GM12878 (cell line): ENCODE measurements around the gene AKAP8. TPM values are rescaled to one million over a fixed set of nuclear protein-coding genes. Genes with fewer than 3 reads are reported as not detected.

Source experiments
- ATAC-seq: fragments of 200-7000 bp; cut with Tn5 transposase; 3 replicates; pipeline ENCODE4 v1.9.1; 2020; ENCODE audit warnings: mild to moderate bottlenecking, moderate library complexity
- BruUV-seq: library from RNA; stranded (reverse); fragments of 400-500 nt; replicated peaks from 2 replicates; lab custom pipeline; 2021; lab: Mats Ljungman, UMichigan
- CTCF ChIA-PET: fragments of 300-600 bp; sonication (Branson Sonifier 250); formaldehyde crosslinking; extraction: SDS; loops from one replicate; lab custom pipeline; 2021; ENCODE audit warnings: inconsistent platforms; lab: Yijun Ruan, JAX
- POLR2A ChIA-PET: fragments of 350-600 bp; formaldehyde crosslinking; extraction: SDS; loops from one replicate; lab custom pipeline; 2021; ENCODE audit warnings: inconsistent platforms; lab: Charles Lee
- RAD21 ChIA-PET: fragments of 300-600 bp; sonication (Branson Sonifier 250); formaldehyde crosslinking; loops from one replicate; lab custom pipeline; 2023; ENCODE audit warnings: antibody characterized with exemption; ENCODE audit not compliant: unreplicated experiment; lab: Charles Lee
- SMC1A ChIA-PET: fragments of 300-600 bp; sonication (Branson Sonifier 250); formaldehyde crosslinking; loops from one replicate; lab custom pipeline; 2023; ENCODE audit not compliant: unreplicated experiment, uncharacterized antibody; lab: Charles Lee
- DNase-seq: peaks from one replicate; pipeline ENCODE4 v3.0.0-alpha.2; 2011; ENCODE audit warnings: low read depth, low spot score
- FAIRE-seq: peaks from 3 replicates; lab custom pipeline; 2011; peaks lifted over from hg19 to GRCh38; lab: Jason Lieb, UNC
- H2AFZ ChIP-seq: 2 replicates; pipeline ENCODE4 v1.6.0; 2011; ENCODE audit warnings: low read depth, low read length, control low read depth; ENCODE audit not compliant: control insufficient read depth
- H3K27ac ChIP-seq: 2 replicates; pipeline ENCODE4 v1.5.1; 2011; ENCODE audit warnings: control low read depth; ENCODE audit not compliant: control insufficient read depth, insufficient read depth
- H3K27me3 ChIP-seq, 2 experiments: replicated peaks in 1 of 2; 2 replicates each; pipeline versions ENCODE4 v1.6.0 to v1.6.1; 2011; ENCODE audit warnings: low read length in 1 of 2; ENCODE audit not compliant: control insufficient read depth in 2 of 2, insufficient read depth in 2 of 2
- H3K36me3 ChIP-seq, 2 experiments: 2 replicates each; pipeline ENCODE4 v1.5.1; 2011; ENCODE audit warnings: low read length in 1 of 2; ENCODE audit not compliant: control insufficient read depth in 2 of 2, insufficient read depth in 2 of 2
- H3K4me1 ChIP-seq: 2 replicates; pipeline ENCODE4 v1.6.1; 2011; ENCODE audit warnings: mild to moderate bottlenecking, low read length, moderate library complexity, mixed read lengths; ENCODE audit not compliant: control insufficient read depth, insufficient read depth
- H3K4me2 ChIP-seq: 2 replicates; pipeline ENCODE4 v1.6.0; 2011; ENCODE audit warnings: control low read depth; ENCODE audit not compliant: control insufficient read depth, insufficient read depth
- H3K4me3 ChIP-seq: fragments of 200-600 bp; sonication (generic); 2 replicates; pipeline ENCODE4 v1.5.1; 2016
- H3K79me2 ChIP-seq: 2 replicates; pipeline ENCODE4 v1.6.0; 2011; ENCODE audit warnings: low read length; ENCODE audit not compliant: control insufficient read depth, insufficient read depth
- H3K9ac ChIP-seq: 2 replicates; pipeline ENCODE4 v1.8.0; 2011; ENCODE audit warnings: low read length, control low read depth, mixed read lengths; ENCODE audit not compliant: control insufficient read depth, insufficient read depth
- H3K9me3 ChIP-seq: replicated peaks from 3 replicates; pipeline ENCODE4 v1.5.1; 2011; ENCODE audit warnings: mild to moderate bottlenecking, low read length; ENCODE audit not compliant: control insufficient read depth, insufficient read depth
- H4K20me1 ChIP-seq: 2 replicates; pipeline ENCODE4 v1.6.0; 2011; ENCODE audit not compliant: control insufficient read depth, insufficient read depth
- CEBPB ChIP-seq, 2 experiments: fragments of 150-350 bp in 1 of 2; IDR thresholded peaks; 2 replicates each; pipeline ENCODE4 v1.6.1; 2012 to 2014; ENCODE audit warnings: low read depth in 2 of 2, low read length in 2 of 2, borderline replicate concordance in 1 of 2, inconsistent platforms in 1 of 2
- EED ChIP-seq: sonication (generic); IDR thresholded peaks from 2 replicates; pipeline ENCODE4 v1.6.1; 2016; ENCODE audit warnings: antibody characterized with exemption, low read depth
- GATAD2B ChIP-seq: fragments of 450-650 bp; conservative IDR thresholded peaks from 2 replicates; pipeline ENCODE4 v1.6.1; 2017; ENCODE audit warnings: low read depth, mild to moderate bottlenecking, moderate library complexity
- HDAC6 ChIP-seq: fragments of 200-600 bp; sonication (generic); IDR thresholded peaks from one replicate; pipeline ENCODE4 v1.8.0; 2017; ENCODE audit warnings: antibody characterized with exemption; ENCODE audit not compliant: unreplicated experiment
- IKZF2 ChIP-seq, 2 experiments: fragments of 450-650 bp; IDR thresholded peaks; 2 replicates each; pipeline ENCODE4 v1.6.1; 2017; ENCODE audit warnings: mild to moderate bottlenecking in 2 of 2, moderate library complexity in 2 of 2
- JUNB ChIP-seq: IDR thresholded peaks from 2 replicates; pipeline ENCODE4 v1.6.1; 2016; ENCODE audit warnings: antibody characterized with exemption, mild to moderate bottlenecking
- NFIC ChIP-seq: IDR thresholded peaks from 2 replicates; pipeline ENCODE4 v1.6.1; 2012; ENCODE audit warnings: low read depth, mild to moderate bottlenecking, inconsistent platforms, low read length, moderate library complexity
- STAT3 ChIP-seq: IDR thresholded peaks from 2 replicates; pipeline ENCODE4 v1.6.1; 2011; ENCODE audit warnings: low read depth, low read length, improper control_type of control experiment
- ZNF384 ChIP-seq: IDR thresholded peaks from 2 replicates; pipeline ENCODE4 v1.6.1; 2012; ENCODE audit warnings: low read depth, mild to moderate bottlenecking, low read length, improper control_type of control experiment, borderline replicate concordance
- WGBS: methylation state at CpG from one replicate; pipeline ENCODE4 v1.1.6; 2016; ENCODE audit warnings: low lambda C conversion rate; ENCODE audit not compliant: insufficient replicate concordance, insufficient coverage; ENCODE audit errors: missing lambda C conversion rate; 5-methylcytosine and 5-hydroxymethylcytosine counted together
- in situ Hi-C: fragments of 300-500 bp; cut with MboI; formaldehyde crosslinking; loops from 9 replicates; pipeline ENCODE4 v1.14.3; 2018; ENCODE audit warnings: mixed read lengths
- intact Hi-C: fragments of 100-400 bp; cut with micrococcal nuclease; formaldehyde crosslinking; loops from one replicate; pipeline ENCODE4 v1.14.2; 2022; ENCODE audit not compliant: unreplicated experiment
- polyA plus RNA-seq, 11 experiments: library from polyadenylated mRNA; depleted of rRNA in 4 of 11; unstranded in 6 of 11; stranded (reverse) in 5 of 11; fragments of >200 nt; fragmentation: Nextera tagmentation in 4 of 11; fragmentation: Illumina TruSeq in 1 of 11; extraction: Ambion mirVana in 4 of 11; extraction: Trizol in 1 of 11; gene quantifications; 1 replicate in 1 of 11; 2 replicates in 10 of 11; pipeline versions ENCODE4 v1.2.1 to v1.2.3, GENCODE V29; 2011 to 2016; ENCODE audit warnings: inconsistent platforms in 2 of 11, missing spikeins in 2 of 11, low read depth in 1 of 11
- total RNA-seq, 4 experiments: library from RNA; depleted of rRNA in 3 of 4; stranded (reverse); fragments of >200 nt in 3 of 4; fragmentation: Illumina TruSeq in 1 of 4; extraction: Trizol in 1 of 4; gene quantifications; 2 replicates each; pipeline versions ENCODE4 v1.2.1 to v1.2.3, GENCODE V29; 2013 to 2021
- TF ChIP-seq, protein P1 (sequence below): fragments of 450-650 bp; IDR thresholded peaks from 2 replicates; pipeline ENCODE4 v1.6.1; 2017; ENCODE audit warnings: mild to moderate bottlenecking
- TF ChIP-seq, protein P2 (sequence below): fragments of 450-650 bp; IDR thresholded peaks from 2 replicates; pipeline ENCODE4 v1.6.1; 2017; ENCODE audit warnings: low read depth, mild to moderate bottlenecking, moderate library complexity
- TF ChIP-seq, protein P3 (sequence below): fragments of 450-650 bp; IDR thresholded peaks from 2 replicates; pipeline ENCODE4 v1.6.1; 2018; ENCODE audit warnings: mild to moderate bottlenecking, low read depth, moderate library complexity; ENCODE audit not compliant: partially characterized antibody
- TF ChIP-seq, protein P4 (sequence below): IDR thresholded peaks from 2 replicates; pipeline ENCODE4 v1.6.1; 2011; ENCODE audit warnings: mild to moderate bottlenecking, low read depth, low read length, moderate library complexity; ENCODE audit not compliant: insufficient replicate concordance

The AKAP8 gene
- total and polyA plus RNA-seq, 10 of the 15 experiments (the other 5 are each of a cell fraction or from before 2014, with no cell fraction given) = 5.3 to 57.7 (median 20.6) TPM

DNA sequence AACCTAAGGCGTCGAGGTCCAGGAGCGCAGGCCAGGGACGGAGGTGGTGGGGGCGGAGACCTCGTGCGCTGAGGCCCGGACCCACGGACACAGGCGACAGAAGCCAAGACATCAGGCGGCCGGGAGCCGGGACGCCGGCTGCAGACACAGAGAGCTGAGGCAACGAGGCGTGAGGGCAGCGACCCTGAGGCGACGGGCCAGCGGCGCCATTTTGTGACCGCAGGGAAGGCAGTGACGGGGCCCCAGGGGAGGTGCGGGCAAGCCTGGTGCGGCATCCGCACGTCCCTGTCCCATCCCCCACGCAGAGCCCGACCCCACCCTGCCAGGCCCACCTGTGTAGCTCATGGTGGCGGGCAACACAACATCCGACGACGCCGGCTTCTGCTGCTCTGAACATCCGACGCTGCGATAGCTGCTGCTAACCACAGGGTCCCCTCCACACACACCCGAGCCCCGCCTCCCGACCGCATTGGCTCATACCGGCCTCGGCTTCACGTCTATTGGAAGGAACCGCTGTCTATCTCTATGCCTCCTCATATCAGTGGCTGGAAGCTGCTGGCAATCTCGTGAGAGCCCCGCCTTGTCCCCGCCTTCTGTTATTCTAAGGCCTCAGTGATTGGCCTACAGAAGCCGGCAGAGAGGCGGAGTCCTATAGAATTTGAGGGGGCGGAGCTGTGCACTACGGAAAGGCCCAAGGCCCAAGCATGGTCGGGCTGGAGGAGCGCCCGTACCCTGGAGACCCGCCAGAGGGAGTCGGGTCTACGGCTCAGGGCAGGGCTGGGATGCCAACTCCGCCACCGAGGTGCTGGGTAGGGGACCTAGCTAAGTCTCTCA lies 39.2 kb upstream of the AKAP8 start, which contains the start of gene AKAP8L:
TSS of gene AKAP8L (minus strand) at position 410 of the 834 bp plus-strand sequence. CDS start at position 345, 65 bp downstream.
- Histone ChIP-seq H3K27me3 (no peaks in the 10 kb centered on the region), H3K27ac (peak within 1 kb of the TSS; percentile 88), H3K4me3 (peak within 1 kb of the TSS; percentile 98), H3K4me2 (peak within 1 kb of the TSS; percentile 97), H4K20me1 (0 out of 2 replicates have a peak, but pooled peaks cover 3% of the 10 kb centered on the region), H2AFZ (peak within 1 kb of the TSS; percentile 86), H3K9me3 (no peaks in the 10 kb centered on the region; the same call in 2 of the 3 replicates), H3K4me1 (peaks cover 8% of the 10 kb centered on the region), H3K79me2 (peaks cover 41% of the 10 kb centered on the region), H3K9ac (peak within 1 kb of the TSS; percentile 97), H3K36me3 (peaks cover 8 to 11% of the 10 kb centered on the region in 2 experiments)
- DNase-seq (peak; percentile 99), ATAC-seq (peak; percentile 99), FAIRE-seq (peak; percentile 99)
- no TSS peak for BruUV-seq
- ChIA-PET RAD21 (interaction anchor here (0.7 to 2.6 kb wide), 19 partner anchors 11 to 766 kb away, joined by 3 to 43 read pairs (median 3); partner anchors contain the start of genes AKAP8, FAM32A and RASAL3), POLR2A (interaction anchor here (0.6 to 2.7 kb wide), 10 partner anchors 11 to 806 kb away, joined by 3 to 19 read pairs (median 4); partner anchors contain the start of genes AKAP8 and BRD4), SMC1A (interaction anchor here (0.9 to 4.4 kb wide), 16 partner anchors 9 to 142 kb away, joined by 3 to 34 read pairs (median 4); partner anchors contain the start of genes AKAP8 and RASAL3), CTCF (interaction anchor here (0.7 to 6.1 kb wide), 28 partner anchors 11 to 317 kb away, joined by 3 to 85 read pairs (median 5); partner anchors contain the start of gene AKAP8)
- under 1% methylated on average over 53 of the region's 61 CpGs for WGBS
- in situ Hi-C loops (no loop called here), intact Hi-C loops (loop anchor here (1.0 to 10.0 kb wide), 4 partner anchors 14 to 242 kb away; partner anchors contain the start of gene RASAL3)
- TF ChIP-seq, protein P1, sequence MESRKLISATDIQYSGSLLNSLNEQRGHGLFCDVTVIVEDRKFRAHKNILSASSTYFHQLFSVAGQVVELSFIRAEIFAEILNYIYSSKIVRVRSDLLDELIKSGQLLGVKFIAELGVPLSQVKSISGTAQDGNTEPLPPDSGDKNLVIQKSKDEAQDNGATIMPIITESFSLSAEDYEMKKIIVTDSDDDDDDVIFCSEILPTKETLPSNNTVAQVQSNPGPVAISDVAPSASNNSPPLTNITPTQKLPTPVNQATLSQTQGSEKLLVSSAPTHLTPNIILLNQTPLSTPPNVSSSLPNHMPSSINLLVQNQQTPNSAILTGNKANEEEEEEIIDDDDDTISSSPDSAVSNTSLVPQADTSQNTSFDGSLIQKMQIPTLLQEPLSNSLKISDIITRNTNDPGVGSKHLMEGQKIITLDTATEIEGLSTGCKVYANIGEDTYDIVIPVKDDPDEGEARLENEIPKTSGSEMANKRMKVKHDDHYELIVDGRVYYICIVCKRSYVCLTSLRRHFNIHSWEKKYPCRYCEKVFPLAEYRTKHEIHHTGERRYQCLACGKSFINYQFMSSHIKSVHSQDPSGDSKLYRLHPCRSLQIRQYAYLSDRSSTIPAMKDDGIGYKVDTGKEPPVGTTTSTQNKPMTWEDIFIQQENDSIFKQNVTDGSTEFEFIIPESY = no peak; the same call in 1 of the 2 replicates
- TF ChIP-seq STAT3 (no peak), GATAD2B (0 out of 2 replicates have a peak, but pooled peaks have one; percentile 51), HDAC6 (no peak), IKZF2 (IDR thresholded peaks at IDR 0.05) (no peak; a peak in 2 of 4 replicates), ZNF384 (no peak), JUNB (no peak), NFIC (no peak), CEBPB (IDR thresholded peaks at IDR 0.05; ENCODE audit: borderline replicate concordance in 1 of 2, low read depth in 2 of 2, low read length in 2 of 2) (no peak), EED (no peak)
- TF ChIP-seq, protein P2, sequence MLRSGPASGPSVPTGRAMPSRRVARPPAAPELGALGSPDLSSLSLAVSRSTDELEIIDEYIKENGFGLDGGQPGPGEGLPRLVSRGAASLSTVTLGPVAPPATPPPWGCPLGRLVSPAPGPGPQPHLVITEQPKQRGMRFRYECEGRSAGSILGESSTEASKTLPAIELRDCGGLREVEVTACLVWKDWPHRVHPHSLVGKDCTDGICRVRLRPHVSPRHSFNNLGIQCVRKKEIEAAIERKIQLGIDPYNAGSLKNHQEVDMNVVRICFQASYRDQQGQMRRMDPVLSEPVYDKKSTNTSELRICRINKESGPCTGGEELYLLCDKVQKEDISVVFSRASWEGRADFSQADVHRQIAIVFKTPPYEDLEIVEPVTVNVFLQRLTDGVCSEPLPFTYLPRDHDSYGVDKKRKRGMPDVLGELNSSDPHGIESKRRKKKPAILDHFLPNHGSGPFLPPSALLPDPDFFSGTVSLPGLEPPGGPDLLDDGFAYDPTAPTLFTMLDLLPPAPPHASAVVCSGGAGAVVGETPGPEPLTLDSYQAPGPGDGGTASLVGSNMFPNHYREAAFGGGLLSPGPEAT = peak; percentile 52; the same call in 1 of the 2 replicates
- TF ChIP-seq, protein P3, sequence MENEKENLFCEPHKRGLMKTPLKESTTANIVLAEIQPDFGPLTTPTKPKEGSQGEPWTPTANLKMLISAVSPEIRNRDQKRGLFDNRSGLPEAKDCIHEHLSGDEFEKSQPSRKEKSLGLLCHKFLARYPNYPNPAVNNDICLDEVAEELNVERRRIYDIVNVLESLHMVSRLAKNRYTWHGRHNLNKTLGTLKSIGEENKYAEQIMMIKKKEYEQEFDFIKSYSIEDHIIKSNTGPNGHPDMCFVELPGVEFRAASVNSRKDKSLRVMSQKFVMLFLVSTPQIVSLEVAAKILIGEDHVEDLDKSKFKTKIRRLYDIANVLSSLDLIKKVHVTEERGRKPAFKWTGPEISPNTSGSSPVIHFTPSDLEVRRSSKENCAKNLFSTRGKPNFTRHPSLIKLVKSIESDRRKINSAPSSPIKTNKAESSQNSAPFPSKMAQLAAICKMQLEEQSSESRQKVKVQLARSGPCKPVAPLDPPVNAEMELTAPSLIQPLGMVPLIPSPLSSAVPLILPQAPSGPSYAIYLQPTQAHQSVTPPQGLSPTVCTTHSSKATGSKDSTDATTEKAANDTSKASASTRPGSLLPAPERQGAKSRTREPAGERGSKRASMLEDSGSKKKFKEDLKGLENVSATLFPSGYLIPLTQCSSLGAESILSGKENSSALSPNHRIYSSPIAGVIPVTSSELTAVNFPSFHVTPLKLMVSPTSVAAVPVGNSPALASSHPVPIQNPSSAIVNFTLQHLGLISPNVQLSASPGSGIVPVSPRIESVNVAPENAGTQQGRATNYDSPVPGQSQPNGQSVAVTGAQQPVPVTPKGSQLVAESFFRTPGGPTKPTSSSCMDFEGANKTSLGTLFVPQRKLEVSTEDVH = no peak
- TF ChIP-seq, protein P4, sequence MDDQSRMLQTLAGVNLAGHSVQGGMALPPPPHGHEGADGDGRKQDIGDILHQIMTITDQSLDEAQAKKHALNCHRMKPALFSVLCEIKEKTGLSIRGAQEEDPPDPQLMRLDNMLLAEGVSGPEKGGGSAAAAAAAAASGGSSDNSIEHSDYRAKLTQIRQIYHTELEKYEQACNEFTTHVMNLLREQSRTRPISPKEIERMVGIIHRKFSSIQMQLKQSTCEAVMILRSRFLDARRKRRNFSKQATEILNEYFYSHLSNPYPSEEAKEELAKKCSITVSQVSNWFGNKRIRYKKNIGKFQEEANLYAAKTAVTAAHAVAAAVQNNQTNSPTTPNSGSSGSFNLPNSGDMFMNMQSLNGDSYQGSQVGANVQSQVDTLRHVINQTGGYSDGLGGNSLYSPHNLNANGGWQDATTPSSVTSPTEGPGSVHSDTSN = peak; percentile 100
